ENCODE measurements around the gene SELENOS.

- TF ChIP-seq EZH2 (IDR thresholded peaks at IDR 0.05; ENCODE audit: borderline replicate concordance, low read length) (no peak), CTCF (IDR thresholded peaks at IDR 0.05; ENCODE audit: low read length) (no peak)
These were observed 49.3 kb upstream of the SELENOS start for GRCh38 chr15:101326462-101327146.
